Renal cortex interstitium (tissue), 11 donors: Measurements from ENCODE around the gene TBC1D2. TPM values are rescaled to one million over a fixed set of nuclear protein-coding genes. Genes with fewer than 3 reads are reported as not detected.

Source experiments
- DNase-seq, 11 donors: peaks; one replicate each; pipeline ENCODE4 v3.0.0-alpha.2; 2013; ENCODE audit warnings: low read depth in 9 of 11, low spot score in 4 of 11; ENCODE audit errors: extremely low read depth in 1 of 11
- polyA plus RNA-seq, 3 donors: library from polyadenylated mRNA; unstranded; fragments of 120-200 nt; gene quantifications; one replicate each; pipeline ENCODE4 v1.2.1, GENCODE V29; 2013; ENCODE audit not compliant: insufficient read length in 3 of 3

The TBC1D2 gene
- polyA plus RNA-seq, 3 donors, result 2.9 to 3.6 (median 3.5) TPM

DNA sequence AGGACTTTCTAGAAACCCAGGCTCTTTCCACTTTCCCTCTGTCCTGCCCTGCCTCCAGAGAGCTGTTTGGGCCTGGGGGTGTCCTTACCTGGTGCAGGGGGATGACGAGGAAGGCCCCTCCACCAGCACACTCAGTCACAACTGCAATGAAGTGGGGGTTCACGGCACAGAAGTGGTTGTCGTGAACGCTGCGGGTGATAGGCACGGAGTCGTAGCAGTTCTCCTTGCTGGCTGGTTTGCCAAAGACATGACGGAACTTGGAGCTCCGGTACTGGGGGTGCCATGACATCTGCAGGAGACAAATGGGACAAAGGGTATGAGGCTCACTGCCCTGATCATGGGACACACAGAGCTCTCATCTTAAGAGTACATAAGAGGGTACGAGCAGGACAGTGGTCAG, 98.1 kb downstream of the TBC1D2 start:
- no peak for DNase-seq

DNA sequence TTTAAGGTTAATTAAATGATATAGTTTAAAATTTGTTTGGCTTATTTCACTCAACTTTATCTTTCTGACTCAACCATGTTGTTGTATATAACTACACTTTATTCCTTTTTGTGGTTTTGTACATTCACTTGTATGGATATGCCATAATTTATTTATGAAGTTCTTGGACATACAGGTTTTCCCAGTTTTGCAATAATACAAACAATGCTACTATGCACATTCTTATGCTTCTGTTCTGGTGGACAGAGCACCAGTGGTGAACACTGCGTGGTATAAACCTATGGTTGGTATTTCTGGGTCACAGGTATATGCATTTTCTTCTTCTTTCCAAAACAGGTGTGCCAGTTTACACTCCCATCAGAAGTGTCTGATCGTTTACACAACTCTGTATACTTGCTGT, 100.8 kb downstream of the TBC1D2 start:
- no peak for DNase-seq

DNA sequence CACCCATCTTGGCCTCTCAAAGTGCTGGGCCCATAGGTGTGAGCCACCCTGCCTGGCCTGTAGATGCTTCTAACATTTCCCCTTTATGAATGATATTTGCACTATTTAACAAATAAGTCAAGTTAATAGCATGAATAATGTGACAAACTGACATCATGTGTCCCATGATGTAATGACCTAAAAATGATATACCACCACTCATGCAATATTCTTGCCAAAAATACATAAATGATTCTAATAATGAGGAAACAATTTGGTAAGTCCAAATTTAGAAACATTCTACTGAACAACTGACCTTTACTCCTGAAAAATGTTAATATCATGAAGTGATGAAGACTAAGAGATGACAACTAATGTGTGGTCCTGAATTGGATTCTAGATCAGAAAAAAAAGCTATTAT, 102.9 kb downstream of the TBC1D2 start:
- DNase-seq, result no peak

DNA sequence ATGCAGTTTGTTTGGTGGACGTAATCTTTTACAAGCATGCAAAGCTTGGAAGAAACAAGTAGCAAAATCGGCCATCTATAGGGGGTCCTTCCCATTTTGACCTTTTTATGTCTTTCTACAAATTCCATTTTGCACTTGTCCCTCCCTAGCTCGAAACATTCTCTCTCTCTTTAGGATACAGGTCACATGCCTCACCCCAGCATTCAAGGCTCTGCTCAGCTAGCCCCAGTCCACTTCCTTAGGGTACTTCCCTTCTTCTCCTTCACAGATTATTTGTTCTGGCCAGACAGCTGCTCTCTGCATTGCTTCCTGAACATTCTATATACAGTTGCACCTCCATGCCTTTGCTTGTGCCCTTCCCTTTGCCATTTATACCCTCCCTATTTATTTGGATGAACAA, 104.7 kb downstream of the TBC1D2 start:
- DNase-seq, result no peak

DNA sequence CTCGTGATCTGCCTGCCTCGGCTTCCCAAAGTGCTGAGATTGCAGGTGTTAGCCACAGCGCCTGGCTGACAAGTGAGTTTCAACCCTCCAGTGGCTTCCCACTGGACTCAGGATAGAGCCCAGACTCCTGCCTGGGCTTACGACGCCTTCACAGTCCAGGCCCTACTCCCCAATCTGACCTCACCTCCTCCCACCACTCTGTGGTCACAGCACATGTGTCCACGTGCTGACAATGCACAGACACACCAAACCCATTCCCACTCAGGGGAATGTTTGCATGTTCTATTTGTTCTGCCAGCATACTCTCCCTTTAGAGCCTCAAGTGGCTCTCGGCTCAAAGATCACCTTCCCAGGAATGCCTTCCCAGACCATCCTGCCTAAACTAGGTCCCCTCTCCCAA, 105.3 kb downstream of the TBC1D2 start:
- no peak for DNase-seq

DNA sequence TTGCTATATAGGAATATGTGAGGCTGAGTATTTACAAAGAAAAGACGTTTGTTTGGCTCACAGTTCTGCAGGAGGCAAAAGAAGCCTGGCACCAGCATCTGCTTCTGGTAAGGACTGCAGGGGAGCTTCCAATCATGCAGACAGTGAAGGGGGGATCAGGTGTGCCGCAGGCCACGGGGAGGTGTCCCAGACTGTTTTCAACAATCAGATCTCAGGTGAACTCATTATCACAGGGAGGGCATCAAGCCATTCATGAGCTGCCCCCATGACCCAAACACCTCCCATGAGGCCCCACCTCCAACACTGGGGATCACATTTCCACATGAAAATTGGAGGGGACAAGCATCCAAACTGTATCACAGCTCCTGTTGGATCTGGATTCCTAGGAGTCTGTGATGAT, 106.0 kb downstream of the TBC1D2 start:
- DNase-seq, result no peak

Other genes with a start within 250 kb of the TBC1D2 start
- 10 to 100 TPM; 39.6 to 41.2 (median 41.1) TPM for gene NANS, start 198.9 kb downstream of the TBC1D2 start, polyA plus RNA-seq
- gene TRIM14, start 136.4 kb downstream of the TBC1D2 start, polyA plus RNA-seq, result 1 to 10 TPM; 5.5 to 7.5 (median 5.9) TPM
- gene CORO2A, start 63.0 kb downstream of the TBC1D2 start, polyA plus RNA-seq, result 1 to 10 TPM; 2.4 to 2.7 (median 2.5) TPM